Gastroesophageal sphincter (tissue), 3 donors: ENCODE data around the gene HLA-DRB1.

Experiments
- POLR2A ChIP-seq, 2 donors: fragments of 450-650 bp; IDR thresholded peaks; one replicate each; pipeline ENCODE4 v1.6.1; 2017; ENCODE audit warnings: antibody characterized with exemption in 2 of 2, mild to moderate bottlenecking in 2 of 2, moderate library complexity in 1 of 2
- TF ChIP-seq, protein P1 (sequence below), 4 experiments: fragments of 200-600 bp in 2 of 4; fragments of 450-650 bp in 2 of 4; sonication (generic) in 1 of 4; IDR thresholded peaks; one replicate each; pipeline ENCODE4 v1.5.1; 2017 to 2019; ENCODE audit warnings: antibody characterized with exemption in 4 of 4, mild to moderate bottlenecking in 2 of 4, moderate library complexity in 2 of 4

DNA sequence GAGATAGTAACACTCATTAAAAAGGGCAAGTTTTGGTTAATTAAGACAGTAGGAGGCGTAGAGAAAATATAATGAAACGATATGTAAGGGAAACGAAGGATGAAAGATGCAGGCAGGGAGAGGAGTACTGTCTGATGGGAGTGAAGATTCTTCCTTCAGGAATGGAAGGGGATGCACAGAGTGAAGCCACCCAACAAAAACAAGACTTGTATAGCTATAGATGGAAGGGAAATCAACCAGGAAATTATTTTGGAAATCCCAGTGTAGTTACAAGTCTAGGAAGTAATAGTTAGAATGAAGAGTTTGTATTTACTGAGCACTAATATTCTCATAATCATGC, 19.7 kb upstream of the HLA-DRB1 start:
- TF ChIP-seq, protein P1, sequence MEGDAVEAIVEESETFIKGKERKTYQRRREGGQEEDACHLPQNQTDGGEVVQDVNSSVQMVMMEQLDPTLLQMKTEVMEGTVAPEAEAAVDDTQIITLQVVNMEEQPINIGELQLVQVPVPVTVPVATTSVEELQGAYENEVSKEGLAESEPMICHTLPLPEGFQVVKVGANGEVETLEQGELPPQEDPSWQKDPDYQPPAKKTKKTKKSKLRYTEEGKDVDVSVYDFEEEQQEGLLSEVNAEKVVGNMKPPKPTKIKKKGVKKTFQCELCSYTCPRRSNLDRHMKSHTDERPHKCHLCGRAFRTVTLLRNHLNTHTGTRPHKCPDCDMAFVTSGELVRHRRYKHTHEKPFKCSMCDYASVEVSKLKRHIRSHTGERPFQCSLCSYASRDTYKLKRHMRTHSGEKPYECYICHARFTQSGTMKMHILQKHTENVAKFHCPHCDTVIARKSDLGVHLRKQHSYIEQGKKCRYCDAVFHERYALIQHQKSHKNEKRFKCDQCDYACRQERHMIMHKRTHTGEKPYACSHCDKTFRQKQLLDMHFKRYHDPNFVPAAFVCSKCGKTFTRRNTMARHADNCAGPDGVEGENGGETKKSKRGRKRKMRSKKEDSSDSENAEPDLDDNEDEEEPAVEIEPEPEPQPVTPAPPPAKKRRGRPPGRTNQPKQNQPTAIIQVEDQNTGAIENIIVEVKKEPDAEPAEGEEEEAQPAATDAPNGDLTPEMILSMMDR (IDR thresholded peaks at IDR 0.05), result no peak
- no peak for TF ChIP-seq POLR2A (IDR thresholded peaks at IDR 0.05)
